Renal cortical epithelial cell (primary cell): ENCODE results near the gene MYH11. TPM values are rescaled to one million over a fixed set of nuclear protein-coding genes. Genes with fewer than 3 reads are reported as not detected.

ENCODE experiments used
- DNase-seq: peaks from one replicate; pipeline ENCODE4 v3.0.0-alpha.2; 2011; ENCODE audit warnings: low read depth
- total RNA-seq: library from RNA; depleted of rRNA; stranded (reverse); fragments of >200 nt; gene quantifications from 2 replicates; pipeline ENCODE4 v1.2.3, GENCODE V29; 2014

Gene MYH11
- total RNA-seq, 1 donor from 2014 or later = 0.05 TPM

DNA sequence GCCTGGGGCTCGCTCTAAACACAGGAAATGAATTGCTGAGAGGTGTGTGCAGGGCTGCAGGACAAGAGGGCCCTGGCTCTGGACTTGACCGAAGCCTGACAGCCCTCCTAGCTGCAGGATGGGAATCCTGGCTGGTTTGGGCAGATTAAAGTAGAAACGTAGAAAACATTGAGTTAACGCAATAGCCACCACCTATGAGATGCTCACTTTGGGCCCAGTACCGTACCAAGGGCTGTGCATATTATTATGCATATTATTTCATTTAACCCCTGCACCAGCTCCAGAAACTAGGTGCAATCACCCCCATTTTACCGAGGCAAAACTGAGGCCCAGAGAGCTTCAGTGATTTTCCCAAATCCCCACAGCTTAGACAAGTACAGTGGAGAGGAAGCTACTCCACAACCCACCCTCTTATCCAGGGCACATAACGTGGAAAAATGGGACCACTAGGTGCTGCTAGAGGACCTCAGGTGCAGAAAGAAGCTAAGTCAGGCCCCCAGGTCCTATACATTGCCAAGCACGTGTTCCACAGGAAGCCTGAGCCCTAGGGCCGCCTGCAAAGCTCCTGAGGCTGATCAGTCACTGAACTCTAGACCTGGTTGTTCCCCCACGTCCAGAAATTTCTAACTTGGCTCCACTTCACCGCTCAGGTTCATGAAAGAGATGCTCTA lies 79.2 kb downstream of the MYH11 start:
- DNase-seq = peak; percentile 37

DNA sequence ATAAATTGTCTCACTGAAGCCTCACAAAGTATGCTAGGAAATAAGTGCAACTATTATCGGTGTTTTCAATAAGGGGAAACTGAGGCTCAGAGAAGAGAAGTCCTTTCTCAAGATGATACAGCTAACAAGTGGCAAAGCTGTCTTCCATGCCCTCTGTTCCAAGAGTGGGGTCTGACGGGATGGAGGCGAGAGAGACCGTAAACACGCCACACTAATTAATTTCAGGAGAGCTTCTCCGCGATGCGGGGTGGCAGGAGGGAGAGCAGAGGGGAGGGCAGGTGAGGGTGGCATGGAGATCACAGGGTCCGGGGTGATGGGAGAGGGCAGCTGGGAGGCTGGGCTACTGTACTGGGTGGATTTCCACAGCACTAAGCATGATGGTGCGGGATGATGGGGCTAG lies 80.3 kb downstream of the MYH11 start:
- no peak for DNase-seq

DNA sequence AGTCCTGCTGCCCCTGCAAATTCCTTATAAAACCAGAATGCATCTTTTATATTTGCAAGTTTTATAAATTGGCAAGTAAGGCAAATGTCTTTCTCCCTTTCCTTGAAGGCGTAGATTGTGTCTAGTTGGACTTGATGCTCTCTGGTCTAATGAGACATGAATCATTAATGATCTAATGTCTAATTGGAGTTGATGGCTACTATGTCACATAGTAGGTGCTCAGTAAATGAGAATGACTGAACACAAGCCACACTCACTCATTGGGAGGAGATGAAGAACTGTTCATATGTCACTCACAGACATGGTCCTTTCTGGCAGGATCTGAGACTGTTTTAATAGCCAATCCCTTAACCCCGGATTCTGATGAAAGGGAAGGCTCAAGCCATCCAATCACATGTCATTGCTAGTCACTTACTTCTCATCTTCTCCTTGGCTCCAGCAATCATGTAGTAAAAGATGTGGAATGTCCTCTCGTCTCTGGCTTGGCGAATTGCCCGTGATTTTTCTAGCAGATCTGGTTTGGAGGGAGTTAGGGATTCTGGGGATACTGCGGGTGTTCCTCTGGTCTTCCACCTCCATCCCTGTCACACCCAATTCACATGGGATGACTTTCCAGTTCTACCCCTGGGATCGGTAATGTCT lies 81.0 kb downstream of the MYH11 start:
- DNase-seq = no peak

DNA sequence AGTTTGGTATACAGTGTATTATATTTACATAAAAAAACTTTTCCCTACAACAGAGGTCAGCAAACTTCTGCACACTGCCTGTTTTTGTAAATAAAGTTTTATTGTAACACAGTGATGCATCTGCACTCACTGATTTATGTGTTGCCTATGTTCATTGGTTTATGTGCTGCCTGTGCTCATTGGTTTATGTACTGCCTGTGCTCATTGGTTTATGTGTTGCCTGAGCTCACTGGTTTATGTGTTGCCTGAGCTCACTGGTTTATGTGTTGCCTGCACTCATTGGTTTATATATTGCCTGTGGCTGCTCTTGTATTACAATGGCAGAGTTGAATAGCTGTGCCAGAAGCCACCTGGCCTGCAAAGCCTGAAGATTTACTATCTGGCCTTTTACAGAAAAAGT lies 81.6 kb downstream of the MYH11 start:
- DNase-seq = no peak

DNA sequence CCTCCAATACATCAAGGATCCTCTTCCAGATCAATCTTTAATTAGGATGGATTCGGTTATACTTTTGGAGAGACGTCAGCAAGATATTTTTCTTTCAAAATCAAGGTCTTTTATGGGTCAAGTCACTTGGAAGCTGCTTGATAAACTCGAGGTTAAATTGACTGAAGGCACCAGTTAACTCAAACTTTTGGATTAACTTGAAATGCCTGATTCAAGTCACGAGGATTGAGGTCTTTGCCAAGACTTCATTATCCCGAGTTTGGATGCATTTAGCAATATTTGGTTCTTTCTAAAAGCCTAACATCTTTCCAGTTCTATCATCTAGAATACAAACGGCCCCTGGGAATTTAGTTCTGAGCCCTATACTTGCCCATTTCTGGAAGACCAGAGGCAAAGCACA lies 82.9 kb downstream of the MYH11 start:
- no peak for DNase-seq

DNA sequence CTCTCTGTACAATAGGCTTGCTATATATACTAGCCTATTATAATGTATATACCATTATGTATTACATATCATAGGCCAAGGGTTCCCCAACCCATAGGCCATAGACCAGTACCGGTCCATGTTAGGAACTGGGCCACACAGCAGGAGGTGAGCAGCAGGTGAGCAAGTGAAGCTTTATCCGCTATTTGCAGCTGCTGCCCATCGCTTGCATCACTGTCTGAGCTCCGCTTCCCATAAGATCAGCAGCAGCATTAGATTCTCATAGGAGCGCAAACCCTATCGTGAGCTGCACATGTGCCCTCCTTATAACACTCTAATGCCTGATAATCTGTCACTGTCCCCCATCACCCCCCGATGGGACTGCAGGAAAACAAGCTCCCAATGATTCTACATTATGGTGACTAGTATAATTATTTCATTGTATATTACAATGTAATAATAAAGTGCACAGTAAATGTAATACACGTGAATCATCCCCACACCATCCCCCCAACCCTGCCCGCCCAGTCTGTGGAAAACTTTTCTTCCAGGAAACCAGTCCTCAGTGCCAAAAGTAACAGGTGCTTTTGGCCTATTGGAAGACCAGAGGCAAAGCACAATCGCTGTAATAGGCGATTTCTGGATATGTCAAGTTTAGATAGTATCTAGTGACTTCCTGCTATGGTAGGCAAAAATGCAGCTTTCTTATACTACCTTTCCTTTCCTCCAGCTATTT lies 84.1 kb downstream of the MYH11 start:
- DNase-seq = no peak

DNA sequence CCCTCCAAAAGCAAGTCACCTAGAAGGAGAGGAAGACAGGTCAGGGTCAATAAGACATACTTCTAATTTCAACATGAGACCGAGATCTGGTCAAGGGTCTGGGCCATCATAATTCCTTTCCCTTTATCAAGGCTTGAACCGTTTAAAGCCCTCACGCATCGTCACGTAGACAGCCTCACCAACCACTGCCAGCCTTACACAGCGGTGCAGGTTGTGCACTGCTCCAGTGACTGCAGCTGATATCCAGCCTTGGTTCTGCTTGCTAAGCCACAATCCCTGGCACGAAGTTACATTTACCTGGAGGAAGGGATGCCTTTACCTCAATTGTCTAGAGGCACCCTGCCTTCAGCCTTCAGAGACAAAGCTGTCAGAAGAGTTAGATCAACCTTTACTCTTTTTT lies 85.1 kb downstream of the MYH11 start:
- DNase-seq = no peak

DNA sequence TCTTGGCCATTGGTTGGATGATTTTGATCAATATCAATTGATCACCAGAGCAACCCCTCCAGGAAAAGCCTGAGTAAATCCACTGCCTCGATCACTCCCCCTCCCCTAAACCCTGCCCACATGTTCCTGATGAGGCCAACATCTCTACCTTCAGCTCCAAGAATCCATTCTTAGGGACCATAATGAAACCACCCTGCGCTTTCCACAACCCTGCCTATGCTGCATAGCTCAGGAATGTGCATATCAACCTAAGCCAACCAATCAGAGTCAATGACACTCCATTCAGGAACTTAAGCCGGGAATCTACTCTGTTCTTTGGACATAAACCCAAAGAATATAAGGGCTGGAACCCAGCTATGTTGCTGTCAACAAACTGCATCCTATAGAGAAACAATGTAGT lies 86.3 kb downstream of the MYH11 start:
- DNase-seq = no peak

DNA sequence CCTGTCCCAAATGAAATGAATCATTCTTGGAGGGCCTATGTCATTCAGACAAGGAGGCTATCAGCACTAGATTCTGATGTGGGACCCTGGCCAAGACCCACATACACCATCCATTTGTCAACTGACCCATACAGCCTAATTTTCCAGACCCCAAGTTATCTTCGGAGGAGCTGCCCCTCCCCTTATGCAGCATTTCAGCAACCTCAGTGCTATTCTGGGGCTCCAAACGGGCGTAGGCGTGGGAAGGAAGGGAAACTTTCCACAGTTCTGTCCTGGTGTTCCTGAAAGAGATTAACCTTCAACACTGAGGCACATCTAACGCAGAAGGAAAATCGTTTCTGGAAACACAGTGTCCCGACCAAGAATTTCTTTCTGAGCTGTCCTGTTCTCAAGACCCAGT lies 86.7 kb downstream of the MYH11 start:
- DNase-seq = no peak

DNA sequence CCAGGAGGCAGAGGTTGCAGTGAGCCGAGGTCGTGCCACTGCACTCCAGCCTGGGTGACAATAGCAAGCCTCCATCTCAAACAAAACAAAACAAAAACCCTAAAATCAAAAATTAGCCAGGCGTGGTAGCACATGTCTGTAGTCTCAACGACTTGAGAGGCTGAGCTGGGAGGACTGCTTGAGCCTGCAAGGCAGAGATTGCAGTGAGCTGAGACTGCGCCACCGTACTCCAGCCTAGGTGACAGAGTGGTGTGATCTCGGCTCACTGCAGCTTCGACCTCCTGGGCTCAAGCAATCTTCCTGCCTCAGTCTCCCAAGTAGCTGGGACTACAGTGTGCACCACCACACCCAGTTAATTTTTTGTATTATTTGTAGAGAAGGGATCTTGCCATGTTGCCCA lies 87.6 kb downstream of the MYH11 start:
- no peak for DNase-seq

DNA sequence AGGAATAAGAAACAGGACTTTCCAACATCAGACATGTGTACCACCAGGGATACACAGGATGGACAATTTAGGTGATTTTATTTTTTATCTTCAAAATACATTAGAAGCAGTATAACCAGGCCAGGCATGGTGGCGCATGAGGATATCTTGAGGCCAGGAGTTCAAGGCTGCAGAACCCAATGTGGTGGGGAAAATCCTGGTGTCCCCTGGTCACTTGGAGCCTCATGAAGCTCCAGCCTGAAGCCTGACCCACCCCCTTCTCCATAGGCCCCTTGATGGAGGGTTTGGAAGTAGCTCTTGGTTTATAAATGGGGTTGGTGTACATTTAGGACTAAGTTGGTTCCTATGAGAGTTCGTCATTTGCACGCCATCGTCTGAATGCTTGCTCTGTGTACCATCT lies 88.6 kb downstream of the MYH11 start:
- no peak for DNase-seq

DNA sequence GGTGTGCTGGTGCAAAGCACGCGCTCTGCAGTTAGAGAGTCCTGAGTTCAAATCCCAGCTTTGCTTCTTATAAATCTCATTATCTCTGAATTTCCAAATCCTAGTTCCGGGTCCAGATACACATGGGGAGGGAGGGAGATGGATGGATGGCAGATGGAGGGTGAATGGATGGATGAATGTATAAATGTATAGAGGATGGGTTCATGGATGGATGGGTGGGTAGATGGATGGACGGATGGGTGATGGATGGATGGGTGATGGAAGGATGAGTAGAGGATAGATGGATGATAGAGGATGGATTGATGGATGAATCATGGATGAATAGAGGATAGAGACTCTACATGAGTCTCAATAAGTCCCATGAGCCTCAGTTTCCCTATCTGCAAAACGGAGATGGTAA lies 89.9 kb downstream of the MYH11 start:
- DNase-seq = no peak

DNA sequence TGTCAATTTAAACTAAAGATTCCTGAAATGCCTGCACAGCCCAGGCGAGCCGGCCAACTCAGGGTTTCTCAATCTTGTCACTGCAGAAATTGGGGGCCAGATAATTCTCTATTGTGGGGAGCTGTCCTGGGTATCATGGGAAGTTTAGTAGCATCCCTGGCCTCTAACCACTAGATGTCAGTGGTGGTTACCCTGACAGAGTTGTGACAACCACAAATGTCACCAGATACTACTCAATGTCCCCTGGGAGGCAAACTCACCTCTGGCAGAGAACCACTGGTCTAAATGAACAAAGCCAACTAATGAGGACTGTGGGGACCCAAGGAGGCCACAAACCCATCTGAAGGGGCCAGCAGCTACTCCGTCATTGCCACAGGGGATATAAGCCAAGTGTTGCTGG lies 90.9 kb downstream of the MYH11 start:
- peak; percentile 21 for DNase-seq

DNA sequence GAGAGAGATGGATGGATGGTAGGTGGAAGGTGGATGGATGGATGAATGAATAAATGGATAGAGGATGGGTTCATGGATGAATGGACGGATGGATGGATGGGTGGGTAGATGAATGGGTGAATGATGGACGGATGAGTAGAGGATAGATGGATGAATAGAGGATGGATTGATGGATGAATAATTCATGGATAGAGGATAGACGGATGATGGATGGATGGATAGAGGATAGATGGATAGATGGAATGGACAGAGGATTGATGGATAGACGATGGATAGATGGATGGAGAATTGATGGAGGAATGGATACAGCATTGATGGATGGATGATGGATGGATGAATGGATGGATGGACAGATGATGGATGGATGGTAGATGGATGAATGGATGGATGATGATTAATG lies 91.7 kb downstream of the MYH11 start:
- no peak for DNase-seq

DNA sequence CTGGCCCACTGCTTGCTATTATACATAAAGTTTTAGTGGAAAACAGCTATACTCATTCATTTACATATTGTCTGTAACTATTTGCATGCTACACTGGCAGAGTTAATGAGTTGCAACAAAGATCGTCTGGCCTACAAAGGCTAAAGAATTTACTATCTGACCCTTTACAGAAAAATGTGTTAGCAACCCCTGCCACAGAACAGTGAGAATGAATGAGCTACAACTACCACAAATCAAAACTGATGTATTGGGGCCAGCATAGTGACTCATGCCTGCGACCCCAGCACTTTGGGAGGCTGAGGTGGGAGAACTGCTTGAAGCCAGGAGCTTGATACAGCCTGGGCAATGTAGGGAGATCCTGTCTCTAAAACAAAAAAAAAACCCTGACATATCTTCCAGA lies 92.7 kb downstream of the MYH11 start:
- DNase-seq = no peak

DNA sequence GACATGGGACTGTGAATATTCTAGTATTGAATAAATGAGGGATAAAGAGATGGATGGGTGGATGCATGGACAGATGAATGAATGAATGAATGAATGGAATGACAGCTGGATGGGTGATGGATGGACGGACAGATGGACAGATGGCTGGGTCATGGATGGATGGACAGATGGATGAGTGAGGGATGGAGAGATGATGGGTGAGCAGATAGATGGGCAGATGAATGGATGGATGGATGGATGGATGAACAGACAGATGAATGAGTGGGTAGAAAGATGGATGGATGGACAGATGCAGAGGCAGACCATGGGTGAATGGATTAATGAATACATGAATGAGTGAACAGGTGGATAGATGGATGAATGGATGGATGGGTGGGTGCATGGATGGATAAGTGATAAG lies 96.7 kb downstream of the MYH11 start:
- DNase-seq = no peak

DNA sequence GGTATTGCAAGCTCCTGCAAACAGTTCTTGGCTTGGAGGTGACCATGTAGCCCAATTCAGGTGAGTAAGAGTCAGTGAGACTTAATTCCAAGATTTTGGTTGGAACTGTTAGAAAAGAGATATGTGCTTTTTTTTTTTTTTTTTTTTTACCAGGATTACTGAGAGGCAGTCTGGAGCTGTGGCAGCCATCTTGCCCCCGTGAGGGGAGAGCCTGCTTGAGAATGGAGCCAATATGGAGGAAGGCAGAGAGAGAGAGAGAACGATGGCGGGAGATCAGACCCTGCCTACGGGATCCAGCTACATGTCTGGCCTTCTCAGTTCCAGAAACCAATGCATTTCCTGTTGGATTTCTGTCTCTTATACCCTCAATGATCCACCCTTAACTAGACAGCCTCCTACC lies 97.8 kb downstream of the MYH11 start:
- DNase-seq = no peak

DNA sequence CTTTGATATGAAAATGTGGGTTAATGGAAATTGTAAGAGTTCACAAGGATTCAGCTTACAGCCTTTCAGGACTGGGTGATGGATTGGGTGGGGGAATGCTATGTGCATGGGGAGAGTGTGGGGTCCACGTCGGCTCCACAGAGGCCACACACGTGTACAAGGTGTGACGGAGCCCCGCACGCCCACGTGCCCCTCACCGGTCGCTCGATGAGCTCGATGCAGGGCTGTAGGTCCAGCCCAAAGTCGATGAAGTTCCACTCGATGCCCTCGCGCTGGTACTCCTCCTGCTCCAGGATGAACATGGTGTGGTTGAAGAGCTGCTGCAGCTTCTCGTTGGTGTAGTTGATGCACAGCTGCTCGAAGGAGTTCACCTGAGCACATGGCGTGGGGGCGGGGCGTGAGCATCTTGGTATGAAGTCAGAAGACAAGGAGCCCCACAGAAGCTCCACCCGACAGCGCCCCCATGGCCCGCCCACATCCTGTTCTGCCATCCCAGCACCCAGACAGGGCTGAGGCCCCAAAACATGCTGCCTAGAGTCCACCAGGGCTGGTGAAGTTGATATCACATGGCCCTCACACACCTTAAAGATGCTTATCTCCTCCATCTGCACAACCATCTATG lies 99.1 kb downstream of the MYH11 start:
- no peak for DNase-seq

DNA sequence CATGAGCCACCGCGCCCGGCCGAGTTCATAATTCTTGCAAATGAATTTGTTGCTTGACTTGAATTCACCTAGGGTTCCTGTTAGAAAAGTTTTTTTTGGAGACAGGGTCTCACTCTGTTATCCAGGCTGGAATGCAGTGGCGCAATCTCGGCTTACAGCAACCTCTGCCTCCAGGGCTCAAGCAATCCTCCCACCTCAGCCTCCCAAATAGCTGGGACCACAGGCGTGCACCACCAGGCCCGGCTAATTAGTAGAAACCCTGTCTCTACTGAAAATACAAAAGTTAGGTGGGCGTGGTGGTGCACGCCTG lies 99.8 kb downstream of the MYH11 start:
- DNase-seq = no peak

DNA sequence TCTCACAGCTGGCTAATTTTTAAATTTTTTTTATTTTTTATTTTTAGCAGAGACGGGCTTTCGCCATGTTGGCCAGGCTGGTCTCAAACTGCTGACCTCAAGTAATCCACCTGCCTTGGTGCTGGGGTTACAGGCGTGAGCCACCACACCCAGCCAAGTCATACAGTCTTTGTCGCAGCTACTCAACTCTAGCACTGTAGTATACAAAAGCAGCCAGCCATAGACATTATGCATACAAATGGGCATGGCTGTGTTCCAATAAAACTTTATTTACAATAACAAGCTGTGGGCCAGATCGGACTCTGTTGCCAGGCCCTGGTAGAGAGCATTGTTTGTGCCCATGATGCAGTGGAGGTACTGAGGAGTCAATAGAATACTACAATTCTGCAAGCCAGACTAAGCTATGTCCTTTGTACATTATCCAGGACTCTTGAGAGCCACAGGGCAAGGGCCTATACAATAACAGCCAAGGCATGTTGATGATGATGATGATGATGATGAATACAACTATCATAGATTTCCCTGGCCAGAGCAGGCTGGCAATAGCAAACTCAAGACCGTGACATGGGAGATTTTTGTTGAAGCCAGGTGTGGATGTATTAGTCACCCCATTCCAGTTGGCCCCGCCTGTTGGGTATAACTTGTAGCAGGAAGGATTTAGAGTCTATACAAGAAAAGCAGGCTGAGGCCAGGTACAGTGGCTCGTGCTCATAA lies 101.8 kb downstream of the MYH11 start:
- DNase-seq = no peak

DNA sequence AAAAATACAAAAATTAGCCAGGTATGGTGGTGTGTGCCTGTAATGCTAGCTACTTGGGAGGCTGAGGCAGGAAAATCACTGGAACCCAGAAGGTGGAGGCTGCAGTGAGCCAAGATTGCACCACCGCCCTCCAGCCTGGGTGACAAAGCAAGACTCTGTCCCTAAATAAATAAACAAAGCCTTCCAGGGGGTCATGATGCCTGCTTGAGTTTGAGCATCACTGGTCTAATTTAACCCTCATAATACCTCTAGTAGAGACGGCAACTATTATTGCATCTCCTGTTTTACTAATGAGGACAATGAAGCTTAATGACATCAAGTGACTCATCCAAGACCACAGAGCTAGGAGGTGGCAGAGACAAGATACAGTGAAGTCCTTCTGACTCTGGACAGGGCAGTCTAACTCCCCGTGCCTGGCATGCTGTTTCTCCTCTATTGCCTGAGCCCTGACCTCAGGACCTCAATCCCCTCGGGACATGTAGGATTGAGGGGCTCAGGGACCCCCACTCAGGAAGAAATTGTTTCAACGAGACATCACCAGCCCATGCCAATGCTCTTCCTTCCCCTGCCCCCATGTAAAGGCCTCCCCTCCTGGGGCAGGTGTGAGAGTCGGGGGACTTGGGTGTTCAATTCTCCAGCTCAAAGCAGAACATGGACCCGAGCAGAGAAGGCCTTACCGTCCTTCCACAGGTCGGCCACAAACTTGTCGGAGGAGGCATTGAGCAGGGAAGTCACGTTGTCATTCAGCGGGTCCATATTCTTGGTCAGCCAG lies 103.9 kb downstream of the MYH11 start:
- DNase-seq = no peak

DNA sequence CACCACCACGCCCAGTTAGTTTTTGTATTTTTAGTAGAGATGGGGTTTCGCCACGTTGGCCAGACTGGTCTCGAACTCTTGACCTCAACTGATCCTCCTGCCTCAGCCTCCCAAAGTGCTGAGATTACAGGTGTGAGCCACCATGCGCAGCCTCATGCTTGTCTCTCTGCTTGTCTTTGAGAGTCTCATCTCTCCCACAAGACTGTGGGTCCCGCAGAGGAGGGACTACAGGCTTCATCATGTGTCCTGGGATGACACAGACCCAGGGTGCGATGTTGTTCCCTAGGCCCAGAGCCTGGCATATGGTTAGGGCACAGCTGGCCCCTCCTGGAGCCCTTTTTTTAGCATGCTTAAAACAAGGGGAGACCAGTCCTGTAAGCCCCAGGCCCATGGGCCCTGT lies 104.9 kb downstream of the MYH11 start:
- no peak for DNase-seq
